ENCODE measurements around the gene PPP1R9A.
"Not testable (repeated sequence)": the region's sequence is repeated elsewhere in the genome, so short reads cannot be mapped to it uniquely, and the experiment has no call there.

Gene PPP1R9A

DNA sequence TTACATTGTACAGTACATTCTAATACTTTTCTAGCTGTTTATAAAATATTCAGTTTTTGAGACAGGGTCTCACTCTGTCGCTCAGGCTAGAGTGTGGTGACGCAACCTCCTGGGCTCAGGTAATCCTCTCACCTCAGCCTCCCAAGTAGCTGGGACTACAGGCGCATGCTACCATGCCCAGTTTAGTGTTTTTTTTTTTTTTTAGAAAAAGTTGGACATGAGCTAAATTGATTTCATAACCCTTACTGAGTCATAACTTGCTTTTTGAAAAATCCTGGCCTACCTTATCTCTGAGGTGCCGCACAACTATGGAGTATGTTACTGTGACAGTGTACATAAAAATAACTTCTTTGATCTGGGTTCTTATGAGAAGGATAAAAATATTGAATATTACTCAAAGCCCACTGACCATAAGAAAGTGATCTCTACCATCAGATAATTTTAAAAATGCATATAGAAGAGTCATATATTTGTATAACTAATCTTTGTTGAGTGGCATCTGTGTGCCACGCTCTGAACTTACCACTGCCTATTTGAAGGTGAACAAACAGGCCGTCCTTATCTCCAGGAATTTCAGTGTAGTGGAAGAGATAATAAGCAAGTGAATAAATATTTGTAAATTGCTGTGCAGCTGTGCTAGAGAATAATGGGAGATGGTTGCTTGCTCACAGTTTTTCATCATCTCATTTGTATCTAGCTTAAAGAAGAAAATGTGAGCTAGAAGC lies 73.2 kb downstream of the PPP1R9A start:
- no peak for DNase-seq

DNA sequence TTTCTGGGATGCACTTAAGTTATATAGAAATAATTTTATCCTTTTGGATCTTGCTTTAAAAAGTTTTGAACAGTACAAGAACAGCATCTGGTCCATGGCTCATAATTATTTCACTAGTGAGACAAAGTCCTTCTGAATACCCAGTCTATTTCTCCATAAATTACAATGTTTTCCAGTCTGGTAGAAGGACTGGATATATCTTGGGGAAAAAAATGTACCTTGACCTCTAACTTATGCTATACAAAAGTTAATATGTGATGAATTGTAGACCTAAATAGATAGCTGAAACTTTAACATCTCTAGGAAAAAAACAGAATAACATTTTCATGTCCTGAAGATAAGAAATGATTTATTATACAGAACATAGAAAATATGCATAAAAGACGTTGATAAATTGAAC lies 88.5 kb downstream of the PPP1R9A start:
- DNase-seq: no peak

DNA sequence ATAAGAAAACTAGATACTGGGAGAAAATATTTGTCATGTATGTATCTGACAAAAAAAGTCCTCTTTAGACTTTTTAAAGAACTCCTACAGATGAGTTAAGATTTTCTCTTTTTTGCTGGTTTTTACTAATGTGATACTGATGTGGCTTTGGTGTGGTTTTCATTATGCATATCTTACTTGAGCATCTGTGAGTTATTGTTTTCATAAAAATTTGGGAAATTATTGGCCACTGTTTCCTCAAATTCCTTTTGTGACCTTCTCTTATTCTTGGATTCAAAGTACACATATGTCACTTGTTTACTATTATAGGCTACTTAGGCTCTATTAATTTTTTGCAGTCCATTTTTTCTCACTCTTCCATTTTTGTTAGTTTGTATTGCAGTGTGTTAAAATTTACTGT lies 89.0 kb downstream of the PPP1R9A start:
- DNase-seq: no peak

DNA sequence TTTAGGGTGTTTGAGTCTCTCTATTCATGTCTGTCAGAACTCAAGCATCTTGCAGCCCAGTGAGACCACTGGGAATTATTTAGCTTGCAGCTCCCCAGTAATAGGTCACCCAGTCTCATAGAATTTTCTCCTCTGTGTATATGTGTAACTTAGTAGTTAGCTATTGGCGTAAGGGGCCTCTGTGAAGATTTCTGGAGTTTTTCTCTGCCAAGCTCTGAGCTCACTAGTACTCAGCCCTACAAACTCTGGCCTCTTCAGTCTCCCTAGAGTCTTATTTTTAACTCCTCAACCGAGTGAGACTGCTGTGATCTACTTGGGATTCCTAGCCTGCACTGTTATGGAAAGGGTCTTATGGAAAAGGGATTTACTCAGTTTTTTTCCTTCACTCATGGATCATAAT lies 90.2 kb downstream of the PPP1R9A start:
- no peak for DNase-seq

DNA sequence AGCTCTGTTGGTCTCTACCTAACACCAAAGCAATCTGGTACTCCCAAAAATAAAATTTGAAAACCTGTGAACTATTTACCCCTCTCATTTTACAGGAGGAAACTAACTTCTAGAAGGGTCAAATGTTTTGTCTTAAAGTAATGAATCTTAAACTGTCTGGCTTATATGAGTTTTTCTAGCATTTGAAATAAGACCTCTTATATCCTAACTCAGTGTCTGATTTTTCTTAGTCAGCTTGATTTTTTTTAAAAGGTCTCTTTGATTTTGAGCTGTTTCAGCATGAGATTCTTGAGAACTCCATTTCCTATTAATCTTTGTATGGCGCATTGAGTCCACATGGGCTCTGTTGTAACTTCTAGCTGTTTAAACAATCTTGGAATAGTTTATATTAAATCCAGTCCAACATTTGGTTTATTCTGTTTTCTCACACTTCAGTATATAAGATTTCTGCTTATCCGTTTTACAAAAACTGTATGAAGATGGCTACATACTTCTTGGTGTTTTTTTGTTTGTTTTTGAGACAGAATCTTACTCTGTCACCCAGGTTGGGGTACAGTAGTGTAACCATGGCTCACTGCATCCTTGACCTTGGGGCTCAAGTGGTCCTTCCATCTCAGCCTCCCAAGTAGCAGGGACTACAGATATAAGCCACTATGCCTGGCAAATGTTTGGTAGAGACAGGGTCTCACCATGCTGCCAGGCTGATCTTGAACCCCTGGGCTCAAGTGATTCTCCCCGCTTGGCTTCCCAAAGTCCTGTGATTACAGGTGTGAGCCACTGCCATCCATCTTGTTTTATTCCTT lies 91.1 kb downstream of the PPP1R9A start:
- DNase-seq: no peak

DNA sequence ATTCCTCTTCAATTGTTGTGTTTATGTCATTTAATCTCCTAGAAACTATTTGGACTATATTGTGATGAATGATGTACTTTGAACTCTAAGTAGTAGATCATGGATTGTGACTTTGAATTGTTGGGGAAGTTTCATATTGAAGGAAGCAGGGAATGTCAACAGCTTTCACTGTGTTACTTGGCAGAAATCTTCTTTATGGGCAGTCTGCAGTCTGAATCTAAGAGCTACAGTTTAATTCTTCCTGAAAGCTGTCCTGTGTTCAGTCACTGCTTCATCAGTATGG lies 91.6 kb downstream of the PPP1R9A start:
- no peak for DNase-seq

DNA sequence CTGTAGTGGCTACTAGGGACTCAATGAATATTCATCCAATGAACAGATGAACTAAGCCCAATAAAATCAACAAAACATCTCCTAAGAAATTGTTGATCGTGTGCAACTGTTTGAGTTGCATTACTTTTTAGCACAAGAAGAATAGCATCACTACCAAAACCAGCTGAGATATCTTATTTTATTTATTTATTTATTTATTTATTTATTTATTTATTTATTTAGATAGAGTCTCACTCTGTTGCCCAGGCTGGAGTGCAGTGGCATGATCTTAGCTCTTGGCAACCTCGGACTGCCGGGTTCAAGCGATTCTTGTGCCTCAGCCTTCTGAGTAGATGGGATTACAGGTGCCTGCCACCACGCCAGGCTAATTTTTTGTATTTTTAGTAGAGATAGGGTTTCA lies 92.2 kb downstream of the PPP1R9A start:
- not testable (repeated sequence) for DNase-seq

DNA sequence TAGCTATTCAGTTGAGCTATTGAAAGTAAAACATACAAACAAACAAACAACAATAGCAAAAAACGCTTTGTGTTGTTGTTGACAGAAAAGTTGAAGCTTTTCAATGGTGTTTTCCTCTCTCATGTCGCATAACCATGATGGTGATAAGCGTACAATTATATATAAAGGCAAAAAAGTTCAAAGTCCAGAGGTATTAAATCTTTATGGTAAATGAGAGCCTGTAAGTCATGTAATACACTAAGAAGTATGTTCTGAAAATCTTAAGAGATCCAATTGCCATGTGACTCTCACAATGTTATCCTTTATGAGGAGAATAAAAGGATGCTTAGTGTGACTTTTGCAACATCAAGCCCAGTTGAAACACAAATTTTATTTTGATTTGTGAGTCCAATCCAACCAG lies 93.9 kb downstream of the PPP1R9A start:
- DNase-seq: no peak

DNA sequence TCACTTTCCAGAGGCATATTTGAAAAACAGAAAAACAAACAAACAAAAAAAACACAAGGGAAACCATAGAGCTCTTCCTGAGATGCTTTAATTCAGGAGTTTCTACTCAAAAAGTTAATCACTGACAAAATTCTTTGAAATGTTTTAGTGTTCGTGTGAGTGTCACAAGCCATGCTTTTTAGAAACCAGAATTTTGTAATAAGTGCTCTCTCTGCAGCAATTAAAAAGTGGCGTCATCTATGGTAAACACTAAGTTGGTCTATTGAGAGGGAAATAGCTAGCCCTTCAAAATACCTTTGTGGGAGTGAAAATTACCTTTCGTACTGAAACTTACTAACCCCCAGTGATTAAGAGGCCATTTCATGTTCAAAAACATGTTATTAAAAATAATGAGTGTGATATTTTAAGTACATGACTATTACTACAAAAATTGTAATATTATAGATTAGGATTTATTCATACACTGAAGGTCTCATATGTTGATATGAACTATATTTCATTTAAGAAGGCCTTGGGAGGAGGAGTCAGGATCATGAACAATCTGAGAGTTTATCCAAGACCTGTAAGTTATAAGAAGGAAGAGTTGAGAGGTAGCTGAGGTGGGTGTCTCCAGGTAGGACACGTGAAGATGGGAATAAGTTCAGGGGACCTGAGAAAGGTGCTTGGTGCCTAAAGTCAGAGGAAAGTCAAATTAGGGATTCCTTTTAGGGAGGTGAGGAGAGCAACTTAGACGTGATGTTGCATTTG lies 94.6 kb downstream of the PPP1R9A start:
- DNase-seq: no peak

DNA sequence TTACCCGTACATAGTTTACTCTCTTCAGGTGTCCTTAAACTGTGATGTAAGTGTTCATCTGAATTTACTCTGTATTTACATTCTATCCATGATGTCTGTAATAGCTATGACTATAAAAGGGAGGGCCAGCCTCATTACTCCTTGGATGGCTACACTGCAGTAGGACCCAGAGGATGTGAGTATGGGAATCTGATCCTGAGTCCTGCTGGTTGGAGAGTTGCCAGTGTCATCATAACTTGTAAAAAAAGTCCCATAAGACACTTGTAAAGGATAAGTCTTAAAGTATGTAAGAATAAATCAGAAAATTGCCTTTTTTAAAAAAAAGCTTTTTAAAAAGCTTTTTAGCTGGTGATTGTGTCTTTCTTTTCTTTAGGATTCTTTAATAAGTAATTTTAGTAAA lies 95.4 kb downstream of the PPP1R9A start:
- DNase-seq: no peak

DNA sequence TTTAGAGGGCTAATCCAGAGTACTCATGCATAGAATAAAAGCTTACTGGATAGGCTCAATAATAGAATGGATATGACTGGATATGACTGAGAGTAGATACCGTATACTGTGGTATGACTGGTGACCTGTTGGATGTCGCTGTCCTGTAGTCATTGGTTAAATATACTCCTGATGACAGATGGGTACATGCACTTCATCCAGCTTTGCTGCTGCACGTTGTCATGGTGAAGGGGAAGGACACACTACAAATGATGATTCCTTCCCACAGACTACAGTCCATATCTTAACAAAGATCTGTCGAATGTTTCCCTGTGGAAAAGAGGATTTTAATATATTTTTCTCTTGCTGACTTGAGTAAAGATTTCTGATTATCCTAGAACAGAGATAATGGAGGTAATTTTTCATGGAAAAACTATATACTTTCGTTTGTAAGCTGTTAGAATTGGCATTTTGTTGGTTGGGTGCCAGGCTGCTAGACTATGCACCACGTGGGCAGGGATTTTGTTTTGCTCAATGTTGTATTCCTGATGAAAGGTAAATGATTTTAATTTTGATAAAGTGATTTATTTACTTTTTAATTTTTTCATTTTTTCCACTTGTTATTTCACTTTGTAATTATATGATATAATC lies 97.3 kb downstream of the PPP1R9A start:
- no peak for DNase-seq

DNA sequence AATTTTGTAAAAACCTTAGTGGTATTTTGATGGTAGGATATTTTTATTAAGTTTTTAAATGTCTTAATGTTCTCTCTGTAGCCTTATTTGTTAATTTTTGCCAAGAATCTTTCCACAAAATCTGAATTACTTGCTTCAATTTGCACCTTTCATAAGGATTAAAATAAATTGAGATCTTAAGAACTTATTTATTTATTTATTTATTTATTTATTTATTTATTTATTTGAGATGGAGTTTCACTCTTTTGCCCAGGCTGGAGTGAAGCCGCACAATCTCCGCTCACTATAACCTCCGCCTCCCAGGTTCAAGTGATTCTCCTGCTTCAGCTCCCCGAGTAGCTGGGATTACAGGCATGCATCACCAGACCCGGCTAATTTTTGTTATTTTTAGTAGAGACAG lies 98.6 kb downstream of the PPP1R9A start:
- no peak for DNase-seq

DNA sequence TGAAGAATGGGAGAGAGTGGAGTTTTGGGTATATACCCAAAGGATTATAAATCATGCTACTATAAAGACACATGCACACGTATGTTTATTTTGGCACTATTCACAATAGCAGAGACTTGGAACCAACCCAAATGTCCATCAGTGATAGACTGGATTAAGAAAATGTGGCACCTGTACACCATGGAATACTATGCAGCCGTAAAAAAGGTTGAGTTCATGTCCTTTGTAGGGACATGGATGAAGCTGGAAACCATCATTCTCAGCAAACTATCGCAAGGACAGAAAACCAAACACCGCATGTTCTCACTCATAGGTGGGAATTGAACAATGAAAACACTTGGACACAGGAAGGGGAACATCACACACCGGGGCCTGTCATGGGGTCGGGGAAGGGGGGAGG lies 101.4 kb downstream of the PPP1R9A start:
- not testable (repeated sequence) for DNase-seq

DNA sequence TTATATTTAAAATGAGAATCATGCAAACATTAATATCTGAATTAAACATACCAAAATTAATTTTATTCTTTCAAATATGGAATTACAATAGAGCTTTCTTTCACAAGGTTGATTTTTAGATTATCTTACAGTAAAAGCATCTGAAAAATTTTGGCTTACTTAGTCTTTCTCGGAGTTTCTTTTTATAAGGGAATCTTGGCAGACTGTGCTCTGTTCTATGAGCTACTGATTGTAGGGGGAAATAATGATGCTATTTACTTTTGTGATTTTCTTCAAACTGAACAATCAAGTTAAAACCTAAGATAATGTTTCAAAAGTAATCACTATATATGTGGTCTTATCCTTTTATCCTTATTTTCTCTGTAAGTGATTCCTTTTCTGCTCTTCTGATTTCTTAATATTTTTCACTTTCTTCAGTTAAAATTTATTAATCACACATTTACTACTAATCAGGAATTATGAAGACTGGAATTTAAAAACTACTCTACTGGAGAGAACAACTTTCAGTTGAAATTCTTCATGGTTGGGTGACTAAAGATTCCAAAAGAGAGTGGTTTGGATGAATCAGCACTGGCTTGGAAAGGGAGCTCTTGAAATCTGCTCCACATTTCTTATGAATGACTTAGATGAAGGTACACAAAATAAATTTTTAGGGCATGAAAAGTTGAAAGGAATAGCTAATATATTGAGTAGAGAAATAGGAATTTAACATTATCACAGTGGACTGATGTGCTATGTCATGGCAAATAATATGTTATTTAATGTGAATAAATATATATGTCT lies 103.9 kb downstream of the PPP1R9A start:
- no peak for DNase-seq

DNA sequence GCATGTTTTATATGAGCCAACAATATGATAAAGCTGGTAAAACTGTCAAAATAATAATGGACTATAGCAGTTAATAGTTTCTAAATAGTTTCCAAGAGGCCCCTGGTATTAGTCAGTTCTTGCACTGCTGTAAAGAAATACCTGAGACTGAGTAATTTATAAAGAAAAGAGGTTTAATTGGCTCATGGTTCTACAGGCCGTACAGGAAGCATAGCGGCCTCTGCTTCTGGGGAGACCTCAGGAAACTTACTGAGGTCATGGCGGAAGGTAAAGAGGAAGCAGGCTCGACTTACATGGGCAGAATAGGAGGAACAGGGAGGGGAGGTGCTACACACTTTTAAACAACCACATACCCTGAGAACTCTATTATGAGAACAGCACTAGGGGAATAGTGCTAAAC lies 104.6 kb downstream of the PPP1R9A start:
- DNase-seq: no peak

DNA sequence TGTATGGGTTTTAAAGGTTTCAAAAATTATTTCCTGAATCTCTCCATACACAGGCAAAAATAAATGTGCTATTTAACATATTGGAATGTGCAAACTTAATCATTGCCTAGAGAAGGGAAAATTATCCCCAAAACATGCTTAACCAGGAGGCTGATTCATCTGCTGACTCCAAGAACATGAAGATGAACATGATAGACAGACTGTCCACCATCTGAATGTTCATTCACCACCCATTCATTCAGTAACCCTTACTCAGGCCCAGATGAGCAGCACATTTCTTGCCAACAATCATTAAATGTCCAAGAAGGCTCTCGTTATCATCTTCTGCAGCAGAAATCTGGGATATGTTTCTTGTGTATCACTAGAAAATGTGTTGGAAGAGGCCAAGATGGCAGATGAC lies 110.6 kb downstream of the PPP1R9A start:
- DNase-seq: no peak

DNA sequence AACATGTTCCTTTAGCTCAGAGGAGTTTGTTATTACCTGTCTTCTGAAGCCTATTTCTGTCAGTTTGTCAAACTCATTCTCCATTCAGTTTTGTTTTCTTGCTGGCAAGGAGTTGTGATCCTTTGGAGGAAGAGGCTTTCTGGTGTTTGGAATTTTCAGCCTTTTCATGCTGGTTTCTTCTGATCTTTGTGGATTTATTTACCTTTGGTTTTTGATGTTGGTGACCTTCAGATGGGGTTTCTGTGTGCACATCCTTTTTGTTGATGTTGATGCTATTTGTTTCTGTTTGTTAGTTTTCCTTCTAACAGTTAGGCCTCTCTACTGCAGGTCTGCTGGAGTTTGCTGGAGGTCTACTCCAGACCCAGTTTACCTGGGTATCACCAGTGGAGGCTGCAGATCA lies 118.6 kb downstream of the PPP1R9A start:
- DNase-seq: no peak

DNA sequence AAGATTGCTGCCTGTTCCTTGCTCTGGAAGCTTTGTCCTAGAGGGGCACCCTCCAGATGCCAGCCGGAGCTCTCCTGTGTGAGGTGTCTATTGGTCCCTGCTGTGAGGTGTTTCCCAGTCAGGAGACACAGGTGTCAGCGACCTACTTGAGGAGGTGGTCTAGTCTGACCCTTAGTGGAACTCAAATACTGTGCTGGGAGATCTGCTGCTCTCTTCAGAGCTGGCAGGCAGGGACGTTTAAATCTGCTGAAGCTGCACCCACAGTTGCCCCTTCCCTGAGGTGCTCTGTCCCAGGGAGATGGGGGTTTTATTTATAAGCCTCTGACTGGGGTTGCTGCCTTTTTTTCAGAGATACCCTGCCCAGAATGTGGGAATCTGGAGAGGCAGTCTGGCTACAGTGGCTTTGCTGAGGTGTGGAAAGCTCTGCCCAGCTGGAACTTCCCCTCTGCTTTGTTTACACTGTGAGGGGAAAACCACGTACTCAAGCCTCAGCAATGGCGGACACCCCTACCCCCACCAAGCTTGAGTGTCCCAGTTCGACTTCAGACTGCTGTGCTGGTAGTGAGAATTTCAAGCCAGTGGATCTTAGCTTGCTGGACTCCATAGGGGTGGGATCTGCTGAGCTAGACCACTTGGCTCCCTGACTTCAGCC lies 119.2 kb downstream of the PPP1R9A start:
- no peak for DNase-seq

DNA sequence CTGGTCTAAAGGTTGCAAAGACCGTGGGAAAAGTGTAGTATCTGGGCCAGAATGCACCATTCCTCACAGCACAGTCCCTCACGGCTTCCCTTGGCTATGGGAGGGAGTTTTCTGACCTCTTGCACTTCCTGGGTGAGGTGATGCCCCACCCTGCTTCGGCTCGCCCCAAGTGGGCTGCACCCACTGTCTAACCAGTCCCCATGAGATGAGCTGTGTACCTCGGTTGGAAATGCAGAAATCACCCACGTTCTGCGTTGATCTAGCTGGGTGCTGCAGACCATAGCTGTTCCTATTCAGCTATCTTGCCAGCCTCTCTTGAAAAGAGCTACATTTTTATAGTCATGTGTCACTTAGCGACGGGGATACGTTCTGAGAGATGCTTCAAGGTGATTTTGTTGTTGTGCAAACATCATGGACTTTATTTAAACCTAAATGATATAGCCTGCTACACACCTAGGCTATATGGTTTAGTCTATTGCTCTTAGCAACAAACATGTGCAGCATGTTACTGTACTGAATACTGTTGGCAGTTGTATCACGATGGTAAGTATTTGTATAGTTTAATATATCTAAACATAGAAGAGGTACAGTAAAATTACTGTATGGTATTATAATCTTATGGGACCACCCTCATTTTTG lies 120.0 kb downstream of the PPP1R9A start:
- DNase-seq: no peak

DNA sequence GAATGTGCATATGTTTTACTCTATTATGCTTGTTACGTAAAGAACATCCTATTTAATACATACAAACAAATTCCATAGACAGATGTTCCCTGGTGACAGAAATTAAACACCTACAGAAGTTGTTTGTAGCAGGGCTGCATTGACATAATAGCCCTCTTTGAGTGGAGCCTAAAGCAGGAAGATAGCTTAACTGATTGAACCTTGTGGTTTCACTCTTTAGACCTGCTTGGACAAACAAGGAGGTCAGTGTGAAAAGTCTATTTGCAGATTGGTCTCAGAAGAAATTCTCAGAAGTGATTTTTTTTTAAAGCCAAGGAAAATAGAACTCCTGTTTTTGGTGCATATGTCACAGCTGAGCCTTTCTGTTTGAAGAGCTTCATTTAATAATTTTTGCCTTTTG lies 121.3 kb downstream of the PPP1R9A start:
- DNase-seq: no peak

DNA sequence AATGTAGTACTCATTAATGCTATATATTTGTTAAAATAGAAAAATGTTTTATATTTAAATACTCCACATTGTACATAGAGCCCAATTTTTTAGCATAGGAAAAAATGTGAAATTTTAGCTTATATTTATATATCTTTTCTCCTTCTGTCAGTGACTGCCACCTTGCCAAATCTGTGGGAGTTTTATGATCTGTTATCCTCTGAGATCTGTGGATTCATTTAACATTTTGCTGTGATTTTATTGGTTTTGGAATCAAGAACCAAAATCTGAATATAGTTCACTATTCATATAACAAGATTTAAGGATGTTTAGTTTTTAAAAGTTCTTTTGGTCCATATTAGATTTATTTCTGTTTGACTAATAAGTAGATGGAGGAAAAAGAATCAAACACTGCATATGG lies 127.9 kb downstream of the PPP1R9A start:
- no peak for DNase-seq

DNA sequence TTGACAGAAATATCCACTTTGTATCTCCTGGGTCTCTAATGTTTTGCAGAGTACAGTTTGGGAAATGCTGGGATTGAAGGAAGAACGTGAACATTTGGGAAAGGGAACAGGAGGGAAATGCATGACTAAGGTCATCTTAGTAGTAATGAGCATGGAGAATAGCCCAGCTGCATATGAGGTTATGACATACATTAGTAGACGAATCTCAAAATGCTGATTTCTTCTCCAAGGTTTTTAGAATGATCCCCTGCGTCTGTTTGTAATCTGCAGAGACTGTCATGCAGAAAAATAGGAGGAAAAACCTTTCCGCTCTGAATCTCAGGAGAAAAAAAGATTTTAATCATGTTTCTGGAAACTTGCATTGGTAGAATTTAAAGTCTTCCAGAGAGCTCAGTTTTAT lies 133.6 kb downstream of the PPP1R9A start:
- DNase-seq: no peak

Measured in activated CD4-positive, alpha-beta T cell treated with anti-CD3 and anti-CD28 coated beads, Interleukin-2, Interleukin-6, amounts not matched to agents 100 ng/mL and 50 ng/mL, durations not matched to agents 16 hours and 8 hours (primary cell).